Medulla oblongata (tissue), 1 donor: ENCODE data around the gene SSR1.
"Not testable (repeated sequence)": the region's sequence is repeated elsewhere in the genome, so short reads cannot be mapped to it uniquely, and the experiment has no call there.

Source experiments
- DNase-seq: peaks from one replicate; pipeline ENCODE4 v3.0.0-alpha.2; 2015; ENCODE audit errors: extremely low spot score

The SSR1 gene

DNA sequence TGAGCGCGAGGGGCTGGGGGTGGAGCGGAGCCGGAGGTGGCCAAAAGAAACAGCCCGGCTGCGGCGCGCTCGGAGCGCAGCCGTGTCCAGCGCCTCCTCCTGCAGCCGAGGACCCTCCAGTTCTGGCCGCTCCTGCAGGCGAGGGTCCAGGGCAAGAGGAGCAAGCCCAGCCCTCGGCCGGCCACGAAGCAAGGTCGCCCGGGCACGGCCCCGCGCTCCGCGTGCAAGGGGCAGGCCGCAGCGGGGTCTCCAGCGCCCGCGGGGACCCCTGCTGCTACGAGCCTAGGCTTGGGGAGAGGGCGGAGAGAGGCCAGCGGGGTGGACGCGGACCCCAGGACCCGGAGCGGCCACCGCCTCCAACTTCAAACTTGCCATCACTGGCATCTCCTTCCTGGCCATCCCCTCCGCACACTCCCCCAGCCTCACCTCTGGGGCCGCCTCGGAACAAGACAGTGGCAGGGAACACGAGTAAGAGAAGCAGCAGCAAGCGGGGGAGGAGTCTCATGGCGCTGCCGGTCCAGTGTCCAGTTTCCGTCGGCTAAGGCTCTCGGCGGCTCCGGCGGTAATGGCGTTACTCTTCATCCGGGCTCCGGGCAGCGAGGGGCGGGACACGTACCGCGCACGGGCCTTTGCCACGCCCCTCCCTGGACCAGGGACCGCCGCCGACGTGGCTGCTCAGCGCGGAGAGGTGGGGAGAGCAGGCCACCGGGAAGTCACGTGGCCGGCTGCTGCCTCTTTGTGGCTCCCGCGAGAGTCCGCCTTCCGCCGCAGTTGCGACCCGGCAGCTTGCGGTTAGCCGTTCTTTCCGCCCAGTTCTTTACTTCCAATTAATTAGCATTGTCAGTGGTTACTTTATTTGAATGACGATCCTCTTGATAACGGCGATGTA lies at the start of gene SSR1:
TSS of gene SSR1 (minus strand) at position 584 of the 889 bp plus-strand sequence. CDS start at position 505, 79 bp downstream.
- DNase-seq: peak; percentile 98

DNA sequence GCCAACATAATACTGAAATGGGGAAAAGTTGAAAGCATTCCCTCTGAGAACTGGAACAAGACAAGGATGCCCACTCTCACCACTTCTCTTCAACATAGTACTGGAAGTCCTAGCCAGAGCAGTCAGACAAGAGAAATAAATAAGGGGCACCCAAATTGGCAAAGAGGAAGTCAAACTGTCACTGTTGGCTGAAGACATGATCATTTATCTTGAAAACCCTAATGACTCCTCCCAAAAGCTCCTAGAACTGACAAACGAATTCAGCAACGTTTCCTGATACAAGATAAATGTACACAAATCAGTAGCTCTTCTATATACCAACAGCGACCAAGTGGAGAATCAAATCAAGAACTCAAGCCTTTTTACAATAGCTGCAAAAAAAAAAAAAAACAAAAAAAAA lies 38.9 kb upstream of the SSR1 start:
- DNase-seq: not testable (repeated sequence)

DNA sequence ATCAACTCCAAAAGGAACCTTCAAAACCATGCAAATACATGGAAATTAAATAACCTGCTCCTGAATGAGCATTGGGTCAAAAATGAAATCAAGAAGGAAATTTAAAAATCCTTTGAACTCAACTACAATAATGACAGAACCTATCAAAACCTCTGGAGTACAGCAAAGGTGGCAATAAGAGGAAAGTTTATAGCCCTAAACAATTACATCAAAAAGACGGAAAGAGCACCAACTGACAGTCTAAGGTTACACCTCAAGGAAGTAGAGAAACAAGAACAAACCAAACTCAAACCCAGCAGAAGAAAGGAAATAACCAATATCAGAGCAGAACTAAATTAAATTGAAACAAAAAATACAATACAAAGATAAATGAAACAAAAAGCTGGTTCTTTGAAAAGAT lies 37.6 kb upstream of the SSR1 start:
- not testable (repeated sequence) for DNase-seq

DNA sequence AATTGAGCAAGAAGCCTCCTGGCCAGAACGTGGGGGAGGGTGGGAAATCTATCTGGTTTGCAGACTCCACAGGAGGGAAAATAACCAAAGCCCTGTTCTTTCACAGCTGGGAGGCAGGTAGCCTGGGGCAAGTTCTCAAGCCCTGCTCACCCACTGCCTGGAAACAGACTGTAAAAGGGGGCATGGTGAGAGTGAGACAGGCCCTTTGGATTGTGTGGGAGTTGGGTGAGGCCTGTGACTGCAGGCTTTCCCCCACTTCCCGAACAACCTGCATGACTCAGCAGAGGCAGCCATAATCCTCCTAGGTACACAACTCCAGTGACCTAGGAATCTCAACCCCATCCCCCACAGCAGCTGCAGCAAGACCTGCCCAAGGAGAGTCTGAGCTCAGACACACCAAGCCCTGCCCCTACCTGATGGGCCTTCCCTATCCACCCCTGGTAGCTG lies 34.6 kb upstream of the SSR1 start:
- not testable (repeated sequence) for DNase-seq

DNA sequence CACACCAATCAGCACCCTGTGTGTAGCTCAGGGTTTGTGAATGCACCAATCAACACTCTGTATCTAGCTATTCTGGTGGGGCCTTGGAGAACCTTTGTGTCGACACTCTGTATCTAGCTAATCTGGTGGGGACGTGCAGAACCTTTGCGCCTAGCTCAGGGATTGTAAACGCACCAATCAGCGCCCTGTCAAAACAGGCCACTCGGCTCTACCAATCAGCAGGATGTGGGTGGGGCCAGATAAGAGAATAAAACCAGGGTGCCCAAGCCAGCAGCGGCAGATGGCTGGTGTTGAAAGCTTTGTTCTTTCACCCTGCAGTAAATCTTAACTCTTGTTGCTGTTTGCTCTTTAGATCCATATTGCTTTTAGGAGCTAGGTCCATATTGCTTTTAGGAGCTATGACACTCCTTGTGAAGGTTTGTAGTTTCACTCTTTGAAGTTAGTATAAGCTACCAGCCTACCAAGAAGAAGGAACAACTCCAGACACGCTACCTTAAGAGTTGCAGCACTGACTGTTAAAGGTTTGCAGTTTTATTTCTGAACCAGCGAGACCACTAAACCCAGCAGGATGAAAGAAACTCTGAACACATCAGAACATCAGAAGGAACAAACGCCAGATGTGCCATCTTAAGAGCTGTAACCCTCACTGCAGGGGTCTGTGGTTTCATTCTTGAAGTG lies 31.9 kb upstream of the SSR1 start:
- not testable (repeated sequence) for DNase-seq

DNA sequence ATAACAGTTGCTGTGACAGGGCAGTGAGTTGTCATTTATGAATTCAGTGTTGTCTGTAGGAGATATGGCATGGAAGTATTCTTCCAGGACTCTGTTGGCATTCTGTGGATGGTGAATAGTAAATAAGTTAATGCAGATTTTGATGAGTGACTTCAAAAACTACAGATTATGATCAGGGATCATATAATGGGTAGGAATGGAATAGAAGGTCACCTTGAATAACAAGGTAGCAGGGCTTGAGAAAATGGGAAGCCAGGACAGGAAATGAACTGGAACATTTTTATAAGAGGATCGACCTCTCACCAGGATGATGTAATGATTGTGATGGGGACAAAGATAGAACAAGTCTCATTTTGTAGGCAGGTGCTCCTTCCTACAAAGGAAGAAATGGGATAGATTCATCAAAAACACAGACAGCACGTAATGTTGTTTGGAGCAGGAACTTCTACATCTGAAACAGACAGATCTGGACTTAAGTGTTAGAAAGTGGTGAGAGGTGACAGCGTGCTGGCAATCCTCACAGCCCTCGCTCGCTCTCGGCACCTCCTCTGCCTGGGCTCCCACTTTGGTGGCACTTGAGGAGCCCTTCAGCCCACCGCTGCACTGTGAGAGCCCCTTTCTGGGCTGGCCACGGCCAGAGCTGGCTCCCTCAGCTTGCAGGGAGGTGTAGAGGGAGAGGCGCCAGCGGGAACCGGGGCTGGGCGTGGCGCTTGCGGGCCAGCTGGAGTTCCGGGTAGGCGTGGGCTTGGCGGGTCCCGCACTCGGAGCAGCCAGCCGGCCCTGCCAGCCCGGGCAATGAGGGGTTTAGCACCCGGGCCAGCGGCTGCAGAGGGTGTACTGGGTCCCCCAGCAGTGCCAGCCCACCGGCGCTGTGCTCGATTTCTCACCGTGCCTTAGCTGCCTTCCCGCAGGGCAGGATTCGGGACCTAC lies 30.8 kb upstream of the SSR1 start:
- DNase-seq: no peak

DNA sequence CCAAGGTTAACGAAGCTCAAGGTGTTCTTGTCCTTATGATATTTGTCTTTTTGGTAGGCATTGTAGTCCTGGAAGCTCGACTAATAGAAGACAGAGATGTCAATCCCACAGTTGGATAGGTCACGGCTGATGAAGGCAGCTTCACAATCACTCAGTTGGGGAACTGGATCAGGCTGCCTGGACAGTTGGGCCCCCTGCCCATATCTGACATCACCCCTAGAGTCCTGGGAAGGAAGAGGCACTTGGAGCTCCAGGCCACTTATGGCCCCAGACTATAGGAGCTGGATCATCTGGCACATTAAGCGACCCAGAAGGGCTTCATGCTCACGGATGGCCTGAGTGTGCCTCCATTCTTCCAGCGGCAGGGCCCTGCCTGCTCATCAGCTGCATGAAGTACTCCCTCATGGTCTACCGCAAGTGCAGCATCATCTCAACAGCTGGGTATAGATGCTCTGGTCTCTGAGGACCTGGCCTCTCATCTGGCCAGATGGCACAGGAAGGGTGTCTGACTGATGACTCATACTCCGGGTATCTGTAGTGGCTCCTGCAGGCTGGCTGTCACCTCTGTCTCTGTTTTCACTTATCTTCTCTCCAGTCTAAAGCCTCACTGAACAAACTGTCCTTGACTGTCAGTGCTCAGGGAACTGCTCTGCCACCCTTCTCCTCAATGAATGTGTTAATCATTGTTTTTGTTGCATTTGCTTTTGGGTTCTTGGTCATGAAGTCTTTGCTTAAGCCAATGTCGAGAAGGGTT lies 29.2 kb upstream of the SSR1 start:
- no peak for DNase-seq

DNA sequence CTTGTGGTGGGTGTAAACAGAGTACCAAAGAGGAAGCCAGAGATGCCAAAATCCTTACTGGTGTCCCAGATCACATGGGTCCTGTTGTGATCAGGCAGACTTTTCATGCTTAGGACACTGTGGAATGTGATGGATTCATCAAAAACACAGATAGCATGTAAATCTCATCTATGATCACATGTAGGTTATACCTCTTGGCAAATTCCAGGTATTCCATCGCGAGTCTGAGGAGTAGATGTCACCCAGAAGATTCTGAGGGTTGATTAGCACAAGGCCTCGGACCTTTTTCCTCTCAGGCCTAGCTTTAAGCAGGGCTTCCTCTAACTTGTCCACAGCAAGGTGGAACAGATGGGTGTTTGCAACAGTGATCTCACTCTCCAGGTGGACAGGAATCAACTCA lies 28.3 kb upstream of the SSR1 start:
- no peak for DNase-seq

DNA sequence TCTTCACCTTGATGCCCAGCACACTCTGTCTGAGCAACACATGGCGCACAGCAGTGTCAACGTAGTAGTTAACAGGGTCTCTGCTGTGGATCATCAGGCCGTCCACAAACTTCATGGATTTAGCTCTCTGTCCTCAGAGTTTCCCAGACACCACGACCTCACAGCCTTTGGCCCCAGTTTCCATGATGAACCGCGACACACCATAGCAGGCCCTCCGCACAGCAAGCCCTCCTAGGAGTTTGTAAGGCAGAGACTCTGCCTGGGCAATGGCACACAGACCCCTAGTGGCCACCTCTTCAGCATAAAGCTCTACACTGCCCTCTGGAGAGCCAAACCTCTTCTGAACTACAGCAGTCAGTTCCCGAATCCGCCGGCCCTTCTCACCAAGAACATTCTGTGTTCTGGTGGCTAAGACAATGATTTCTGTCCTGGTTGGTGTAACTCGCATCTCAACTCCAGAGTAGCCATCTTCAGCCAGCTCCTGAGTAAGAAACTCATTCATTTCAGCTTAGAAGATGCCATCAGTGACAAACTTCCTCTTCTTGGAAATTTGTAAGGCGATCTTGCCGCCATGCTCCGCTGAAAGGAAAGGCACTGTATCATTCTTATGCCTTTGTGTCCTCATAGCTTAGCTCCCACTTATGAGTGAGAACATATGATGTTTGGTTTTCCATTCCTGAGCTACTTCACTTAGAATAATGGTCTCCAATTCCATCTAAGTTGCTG lies 26.2 kb upstream of the SSR1 start:
- DNase-seq: peak; percentile 21

DNA sequence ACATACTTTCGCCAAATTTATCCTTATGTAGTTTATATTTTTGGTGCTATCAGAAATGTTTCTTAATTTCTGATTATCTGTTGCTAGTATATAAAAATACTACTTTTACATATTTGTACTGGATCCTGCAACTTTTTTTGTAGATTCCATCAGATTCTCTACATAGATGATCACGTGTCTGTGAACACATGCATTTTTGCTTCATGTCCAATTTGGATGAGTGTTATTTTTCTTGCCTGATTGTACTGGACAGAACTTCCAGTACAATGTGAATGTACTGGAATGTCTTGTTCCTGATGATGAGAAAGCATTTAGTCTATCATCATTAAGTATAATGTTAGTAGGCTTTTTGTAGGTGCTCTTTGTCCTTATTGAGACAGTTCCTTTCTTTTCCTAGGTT lies 25.0 kb upstream of the SSR1 start:
- no peak for DNase-seq

DNA sequence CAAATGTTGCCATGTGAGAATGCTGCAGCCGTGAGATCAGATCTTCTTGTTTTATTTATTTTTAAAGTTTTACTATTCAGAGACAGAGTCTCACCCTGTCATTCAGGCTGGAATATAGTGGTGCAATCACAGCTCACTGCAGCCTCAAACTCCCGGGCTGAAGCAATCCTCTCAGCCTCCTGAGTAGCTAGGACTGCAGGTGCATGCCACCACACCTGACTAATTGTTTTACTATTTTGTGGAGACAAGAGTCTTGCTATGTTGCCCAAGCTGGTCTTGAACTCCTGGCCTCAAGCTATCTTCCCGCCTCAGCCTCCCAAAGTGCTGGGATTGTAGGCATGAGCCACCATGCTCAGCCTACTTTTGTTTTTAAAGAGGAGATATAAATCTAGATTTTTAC lies 22.5 kb upstream of the SSR1 start:
- no peak for DNase-seq

DNA sequence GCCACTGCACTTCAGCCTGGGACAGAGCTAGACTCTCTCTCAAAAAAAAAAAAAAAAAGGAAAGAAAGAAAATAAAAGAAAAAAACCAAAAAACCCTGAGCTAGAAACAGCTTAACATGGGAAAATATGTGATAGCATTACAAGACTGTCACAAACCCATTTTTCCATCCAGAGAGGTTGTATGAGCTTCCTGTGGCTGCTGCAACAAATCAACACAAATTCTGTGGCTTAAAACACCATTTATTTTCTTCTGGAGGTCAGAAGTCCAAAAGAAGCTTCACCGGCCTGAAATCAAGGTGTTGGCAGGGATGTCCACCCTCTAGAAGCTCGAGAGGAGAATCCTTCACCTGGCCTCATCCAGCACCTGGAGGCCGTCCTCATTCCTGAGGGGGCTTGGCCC lies 21.7 kb upstream of the SSR1 start:
- no peak for DNase-seq

DNA sequence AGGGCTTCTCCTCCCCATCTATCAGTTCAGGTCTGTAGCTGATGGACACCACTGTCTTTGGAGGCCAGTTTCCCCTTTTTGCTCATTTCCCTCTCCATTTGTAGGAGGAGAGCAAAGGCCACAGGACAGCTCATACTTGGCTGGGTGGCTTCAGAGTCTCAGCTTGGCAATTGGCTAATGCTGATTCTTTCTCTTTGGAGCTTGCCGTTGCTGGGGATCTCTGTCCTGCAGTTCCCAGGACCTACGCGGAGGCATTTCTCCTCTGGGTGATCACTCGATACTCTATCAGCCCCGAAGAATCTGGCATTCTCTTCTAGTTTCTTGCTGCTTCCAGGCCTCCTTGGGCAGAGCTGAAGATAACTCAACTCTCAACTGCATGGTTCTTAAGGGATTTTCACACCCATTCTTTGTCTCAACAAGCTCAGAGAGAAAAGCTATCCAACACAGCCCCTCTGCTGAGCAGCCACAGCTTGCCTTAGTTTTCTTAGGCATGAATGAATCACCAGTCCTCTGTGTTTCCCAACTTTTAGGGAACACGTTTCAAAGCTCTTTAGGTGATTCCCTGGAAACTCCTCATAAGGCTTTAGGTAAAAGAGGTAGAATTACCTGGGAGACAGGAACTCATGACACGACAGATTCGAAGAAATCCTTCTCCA lies 19.2 kb upstream of the SSR1 start:
- peak; percentile 31 for DNase-seq

DNA sequence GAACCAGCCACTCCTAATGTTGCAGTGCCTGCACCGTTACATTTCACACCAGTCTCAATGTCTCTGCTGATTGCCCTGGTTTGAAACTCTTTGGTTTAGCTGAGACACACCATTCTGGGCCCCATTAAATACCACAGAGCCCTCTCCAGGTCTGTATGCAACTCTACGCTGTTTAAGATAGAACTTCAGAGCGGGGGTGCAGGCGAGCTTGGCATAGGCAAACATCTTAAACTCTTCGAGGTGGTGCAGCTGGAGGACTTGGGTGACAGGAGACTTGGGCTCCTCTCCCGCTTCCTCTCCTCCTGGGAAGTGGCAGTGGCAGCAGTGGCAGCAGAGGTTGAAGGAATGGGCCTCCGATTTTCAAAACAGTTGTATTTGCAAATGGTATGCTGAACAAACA lies 18.5 kb upstream of the SSR1 start:
- DNase-seq: no peak

DNA sequence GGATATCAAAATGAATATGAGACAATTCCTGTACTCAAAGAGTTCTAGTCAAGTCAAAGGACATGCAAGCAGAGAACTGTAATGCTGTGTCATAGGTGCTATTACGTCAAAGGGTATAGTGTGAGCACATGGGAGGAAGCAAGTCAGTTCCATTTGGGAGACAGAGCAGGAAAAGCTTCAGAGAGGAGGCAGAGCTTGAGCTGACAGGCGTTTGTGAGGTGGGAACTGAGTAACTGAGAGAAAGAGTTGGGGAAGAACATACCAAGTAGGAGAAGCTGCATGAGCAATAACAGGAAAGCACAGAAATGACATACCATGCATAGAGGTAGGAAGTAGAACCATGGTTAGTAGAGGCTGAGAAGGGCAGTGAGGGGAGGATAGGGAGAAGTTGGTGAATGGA lies 15.2 kb upstream of the SSR1 start:
- DNase-seq: peak; percentile 24

DNA sequence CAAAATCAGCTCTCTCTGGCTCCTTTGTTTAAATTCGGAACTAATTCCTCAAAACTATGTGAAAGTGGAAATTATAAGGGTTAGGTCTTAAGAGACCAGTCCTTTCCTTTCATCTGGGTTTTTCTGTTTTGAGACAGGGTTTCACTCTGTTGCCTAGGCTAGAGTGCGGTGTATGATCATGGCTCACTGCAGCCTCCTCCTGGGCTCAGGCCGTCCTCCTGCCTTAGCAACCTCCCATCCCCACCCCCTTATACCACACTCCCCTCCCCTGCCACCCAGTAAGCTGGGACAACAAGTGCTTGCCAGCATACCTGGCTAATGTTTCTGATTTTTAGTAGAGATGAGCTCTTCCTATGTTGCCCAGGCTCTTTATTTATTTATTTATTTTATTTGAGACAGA lies 12.8 kb upstream of the SSR1 start:
- DNase-seq: no peak

DNA sequence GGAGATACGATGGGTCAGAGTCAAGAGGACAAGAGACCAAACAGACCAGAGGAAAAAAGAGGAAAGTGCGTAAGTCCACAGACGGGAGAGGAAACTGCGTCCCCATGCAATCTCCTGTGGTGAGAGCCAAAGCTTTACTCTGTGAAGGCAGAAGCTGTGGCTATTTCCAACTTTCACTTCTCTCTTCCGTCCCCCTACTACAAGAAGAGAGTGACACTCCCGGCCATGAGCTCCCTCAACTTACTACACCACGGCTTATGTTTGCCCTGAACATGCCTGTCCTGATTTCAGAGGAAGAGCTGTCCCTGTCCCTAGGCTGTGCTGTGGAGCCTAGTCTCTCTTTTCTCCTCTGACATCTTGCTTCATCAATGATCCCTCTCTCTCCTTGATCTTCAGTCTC lies 11.5 kb upstream of the SSR1 start:
- peak; percentile 86 for DNase-seq

DNA sequence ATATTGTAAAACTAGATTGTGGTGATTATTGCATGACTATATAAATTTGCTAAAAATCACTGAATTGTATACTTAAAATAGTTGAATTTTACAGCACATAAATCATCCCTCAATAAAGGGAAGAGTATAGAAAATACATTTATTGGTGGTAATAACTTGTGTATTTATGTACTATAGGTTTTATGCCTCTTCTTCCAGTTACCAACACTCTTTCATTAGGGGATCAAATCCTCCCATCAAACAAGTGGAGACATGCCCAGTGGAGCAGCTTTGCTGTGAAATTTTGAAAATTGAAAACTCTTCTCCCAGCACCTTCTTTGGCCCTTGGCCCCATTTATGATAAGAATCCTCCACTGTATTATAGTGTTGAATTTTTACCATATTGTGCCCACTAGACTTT lies 10.1 kb upstream of the SSR1 start:
- DNase-seq: no peak

DNA sequence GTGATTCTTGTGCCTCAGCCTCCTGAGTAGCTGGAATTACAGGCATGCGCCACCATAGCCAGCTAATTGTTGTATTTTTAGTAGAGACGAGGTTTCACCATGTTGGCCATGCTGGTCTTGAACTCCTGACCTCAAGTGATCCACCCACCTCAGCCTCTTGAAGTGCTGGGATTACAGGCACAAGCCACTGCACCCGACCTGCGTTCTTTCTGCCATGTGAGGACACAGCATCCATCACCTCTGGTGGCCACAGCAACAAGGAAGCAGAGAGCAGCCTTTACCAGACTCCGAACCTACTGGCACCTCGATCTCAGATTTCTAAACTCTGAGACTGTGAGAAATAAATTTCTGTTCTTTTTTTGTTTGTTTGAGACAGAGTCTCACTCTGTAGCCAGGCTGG lies 8.9 kb upstream of the SSR1 start:
- DNase-seq: not testable (repeated sequence)

DNA sequence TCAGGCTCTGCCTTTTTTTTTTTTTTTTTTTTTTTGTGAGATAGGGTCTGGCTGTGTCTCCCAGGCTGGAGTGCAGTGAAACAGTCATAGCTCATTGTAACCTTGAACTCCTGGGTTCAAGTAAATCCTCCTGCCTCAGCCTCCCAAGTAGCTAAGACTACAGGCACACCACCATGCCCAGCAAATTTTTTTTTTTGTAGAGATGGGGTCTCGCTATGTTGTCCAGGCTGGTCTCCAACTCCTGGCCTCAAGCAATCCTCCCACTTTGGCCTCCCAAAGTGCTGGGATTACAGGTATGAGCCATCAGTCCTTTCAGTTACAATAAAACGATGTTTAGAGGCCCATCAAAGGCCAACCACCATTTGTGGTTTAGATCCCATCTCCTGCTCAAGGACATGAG lies 6.4 kb upstream of the SSR1 start:
- not testable (repeated sequence) for DNase-seq
